ENCODE measurements around the gene THSD7B. TPM values are rescaled to one million over a fixed set of nuclear protein-coding genes. Genes with fewer than 3 reads are reported as not detected.

THSD7B gene
- total and polyA plus RNA-seq, 2 of the 13 experiments (the other 11 are each of a cell fraction or from before 2014, with no cell fraction given): 0.02 TPM; not detected in 1

DNA sequence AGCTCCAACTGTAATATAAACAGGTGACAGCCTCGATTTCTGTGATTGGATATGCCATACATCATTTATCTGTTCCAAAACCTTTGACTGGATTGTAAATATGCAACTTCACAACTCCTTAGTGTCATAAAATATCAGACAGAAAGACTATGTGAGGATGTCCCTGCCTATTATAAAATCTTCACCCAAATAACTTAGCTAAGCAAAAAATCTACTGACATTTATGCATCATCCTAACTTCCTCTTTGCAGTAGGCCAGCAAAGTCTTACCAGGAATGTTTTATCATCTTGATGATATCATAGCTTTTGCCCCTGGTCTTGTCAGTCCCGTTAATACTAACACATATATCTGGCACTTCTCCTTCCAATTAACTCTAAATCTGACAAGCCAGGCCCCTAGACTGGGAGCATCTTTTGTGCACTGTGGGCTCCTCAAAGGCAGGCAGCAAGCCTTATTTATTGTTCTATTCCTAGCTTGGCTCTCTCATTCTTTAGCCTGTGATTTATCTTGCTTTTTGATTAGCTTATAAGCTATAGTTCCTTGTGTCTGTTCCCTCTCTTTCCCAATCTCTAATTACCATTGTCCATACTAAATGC, 842.5 kb downstream of the THSD7B start:
- Histone ChIP-seq H3K9ac (ENCODE audit: insufficient read depth, low read depth, low read length) (no peak overlapping the region), H4K20me1 (ENCODE audit: insufficient read depth, low read length) (no peaks in the 10 kb centered on the region), H3K27ac (ENCODE audit: extremely low read length, insufficient read depth, low read length) (no peak overlapping the region), H3K27me3 (ENCODE audit: control insufficient read depth in 1 of 2, insufficient read depth in 2 of 2, low read length in 2 of 2) (no peaks in the 10 kb centered on the region), H3K4me3 (replicated peaks in 1 of 3; ENCODE audit: insufficient read depth in 1 of 3, low read depth in 2 of 3, low read length in 3 of 3) (no peak overlapping the region), H3K9me3 (ENCODE audit: low read length) (no peaks in the 10 kb centered on the region), H3K36me3 (replicated peaks in 1 of 2; ENCODE audit: control insufficient read depth in 1 of 2, insufficient read depth in 2 of 2, low read length in 2 of 2) (no peaks in the 10 kb centered on the region), H3K4me2 (ENCODE audit: low read depth, low read length) (no peak overlapping the region), H3K79me2 (ENCODE audit: insufficient read depth, low read length) (no peaks in the 10 kb centered on the region), H3K4me1 (ENCODE audit: insufficient read depth, low read length) (no peaks in the 10 kb centered on the region), H2AFZ (ENCODE audit: low read length) (no peak overlapping the region)
- FAIRE-seq (no peak), ATAC-seq (no peak), DNase-seq (ENCODE audit: low spot score) (no peak)
- POLR2A ChIA-PET: no interaction called here
- 0% methylated on average over 2 of the region's 2 CpGs for WGBS (ENCODE audit: low lambda C conversion rate)
- TF ChIP-seq, protein P1, sequence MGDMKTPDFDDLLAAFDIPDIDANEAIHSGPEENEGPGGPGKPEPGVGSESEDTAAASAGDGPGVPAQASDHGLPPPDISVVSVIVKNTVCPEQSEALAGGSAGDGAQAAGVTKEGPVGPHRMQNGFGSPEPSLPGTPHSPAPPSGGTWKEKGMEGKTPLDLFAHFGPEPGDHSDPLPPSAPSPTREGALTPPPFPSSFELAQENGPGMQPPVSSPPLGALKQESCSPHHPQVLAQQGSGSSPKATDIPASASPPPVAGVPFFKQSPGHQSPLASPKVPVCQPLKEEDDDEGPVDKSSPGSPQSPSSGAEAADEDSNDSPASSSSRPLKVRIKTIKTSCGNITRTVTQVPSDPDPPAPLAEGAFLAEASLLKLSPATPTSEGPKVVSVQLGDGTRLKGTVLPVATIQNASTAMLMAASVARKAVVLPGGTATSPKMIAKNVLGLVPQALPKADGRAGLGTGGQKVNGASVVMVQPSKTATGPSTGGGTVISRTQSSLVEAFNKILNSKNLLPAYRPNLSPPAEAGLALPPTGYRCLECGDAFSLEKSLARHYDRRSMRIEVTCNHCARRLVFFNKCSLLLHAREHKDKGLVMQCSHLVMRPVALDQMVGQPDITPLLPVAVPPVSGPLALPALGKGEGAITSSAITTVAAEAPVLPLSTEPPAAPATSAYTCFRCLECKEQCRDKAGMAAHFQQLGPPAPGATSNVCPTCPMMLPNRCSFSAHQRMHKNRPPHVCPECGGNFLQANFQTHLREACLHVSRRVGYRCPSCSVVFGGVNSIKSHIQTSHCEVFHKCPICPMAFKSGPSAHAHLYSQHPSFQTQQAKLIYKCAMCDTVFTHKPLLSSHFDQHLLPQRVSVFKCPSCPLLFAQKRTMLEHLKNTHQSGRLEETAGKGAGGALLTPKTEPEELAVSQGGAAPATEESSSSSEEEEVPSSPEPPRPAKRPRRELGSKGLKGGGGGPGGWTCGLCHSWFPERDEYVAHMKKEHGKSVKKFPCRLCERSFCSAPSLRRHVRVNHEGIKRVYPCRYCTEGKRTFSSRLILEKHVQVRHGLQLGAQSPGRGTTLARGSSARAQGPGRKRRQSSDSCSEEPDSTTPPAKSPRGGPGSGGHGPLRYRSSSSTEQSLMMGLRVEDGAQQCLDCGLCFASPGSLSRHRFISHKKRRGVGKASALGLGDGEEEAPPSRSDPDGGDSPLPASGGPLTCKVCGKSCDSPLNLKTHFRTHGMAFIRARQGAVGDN (CRISPR knock-in tag; IDR thresholded peaks at IDR 0.05): no peak
- no peak for TF ChIP-seq NRL (CRISPR knock-in tag; IDR thresholded peaks at IDR 0.05; ENCODE audit: borderline replicate concordance)
- no peak for TF ChIP-seq CC2D1A (CRISPR knock-in tag; IDR thresholded peaks at IDR 0.05)
- TF ChIP-seq TP53 (CRISPR knock-in tag; conservative IDR thresholded peaks at IDR 0.05): no peak
- TF ChIP-seq CENPBD1 (CRISPR knock-in tag; IDR thresholded peaks at IDR 0.05; ENCODE audit: borderline replicate concordance, low read depth): no peak
- no peak for TF ChIP-seq ZFYVE20 (CRISPR knock-in tag; IDR thresholded peaks at IDR 0.05; ENCODE audit: borderline replicate concordance, low read depth)
- TF ChIP-seq ZNF577 (CRISPR knock-in tag; IDR thresholded peaks at IDR 0.05; ENCODE audit: borderline replicate concordance, low read depth): no peak
- TF ChIP-seq, protein P2, sequence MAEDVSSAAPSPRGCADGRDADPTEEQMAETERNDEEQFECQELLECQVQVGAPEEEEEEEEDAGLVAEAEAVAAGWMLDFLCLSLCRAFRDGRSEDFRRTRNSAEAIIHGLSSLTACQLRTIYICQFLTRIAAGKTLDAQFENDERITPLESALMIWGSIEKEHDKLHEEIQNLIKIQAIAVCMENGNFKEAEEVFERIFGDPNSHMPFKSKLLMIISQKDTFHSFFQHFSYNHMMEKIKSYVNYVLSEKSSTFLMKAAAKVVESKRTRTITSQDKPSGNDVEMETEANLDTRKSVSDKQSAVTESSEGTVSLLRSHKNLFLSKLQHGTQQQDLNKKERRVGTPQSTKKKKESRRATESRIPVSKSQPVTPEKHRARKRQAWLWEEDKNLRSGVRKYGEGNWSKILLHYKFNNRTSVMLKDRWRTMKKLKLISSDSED (CRISPR knock-in tag; IDR thresholded peaks at IDR 0.05): no peak
- TF ChIP-seq SAP130 (CRISPR knock-in tag; IDR thresholded peaks at IDR 0.05; ENCODE audit: low read depth): no peak
- peak; percentile 78 for TF ChIP-seq MAFF (IDR thresholded peaks at IDR 0.05; ENCODE audit: low read depth, low read length)
- no peak for TF ChIP-seq ZNF773 (CRISPR knock-in tag; IDR thresholded peaks at IDR 0.05; ENCODE audit: borderline replicate concordance)
- TF ChIP-seq, protein P3, sequence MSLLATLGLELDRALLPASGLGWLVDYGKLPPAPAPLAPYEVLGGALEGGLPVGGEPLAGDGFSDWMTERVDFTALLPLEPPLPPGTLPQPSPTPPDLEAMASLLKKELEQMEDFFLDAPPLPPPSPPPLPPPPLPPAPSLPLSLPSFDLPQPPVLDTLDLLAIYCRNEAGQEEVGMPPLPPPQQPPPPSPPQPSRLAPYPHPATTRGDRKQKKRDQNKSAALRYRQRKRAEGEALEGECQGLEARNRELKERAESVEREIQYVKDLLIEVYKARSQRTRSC (CRISPR knock-in tag; IDR thresholded peaks at IDR 0.05; ENCODE audit: low read depth): no peak
- TF ChIP-seq MAFK (conservative IDR thresholded peaks at IDR 0.05 in 1 of 2, IDR thresholded peaks at IDR 0.05 in 1 of 2; ENCODE audit: low read length in 2 of 2): peak; percentile 60 to 88
- CTCF ChIA-PET (ENCODE audit: low intra/inter-chr PET ratio, low total read pairs): no interaction called here
- in situ Hi-C loops (cut with HindIII; ENCODE audit: extremely low pct_ligation_motif_present, low pct_unique_long_range_greater_than_20kb): no loop called here
- BruUV-seq (replicated peaks): no TSS peak
- intact Hi-C loops (cut with micrococcal nuclease; ENCODE audit: unreplicated experiment): no loop called here

Data from HepG2 (cell line).